IMR-90 (cell line): ENCODE results near the gene FRAS1. TPM values are rescaled to one million over a fixed set of nuclear protein-coding genes. Genes with fewer than 3 reads are reported as not detected.

Source experiments
- ATAC-seq: fragments of 200-7000 bp; cut with Tn5 transposase; 2 replicates; pipeline ENCODE4 v1.9.1; 2020; ENCODE audit warnings: low read depth, mild to moderate bottlenecking, moderate library complexity
- BruUV-seq: library from RNA; stranded (reverse); fragments of 400-500 nt; replicated peaks from 2 replicates; lab custom pipeline; 2021; lab: Mats Ljungman, UMichigan
- CTCF ChIA-PET: fragments of 300-600 bp; formaldehyde crosslinking; extraction: SDS; loops from one replicate; lab custom pipeline; 2021; ENCODE audit warnings: antibody characterized with exemption; lab: Yijun Ruan, JAX
- POLR2A ChIA-PET: fragments of 300-600 bp; sonication (Branson Sonifier 250); formaldehyde crosslinking; loops from one replicate; lab custom pipeline; 2022; ENCODE audit warnings: antibody characterized with exemption; ENCODE audit not compliant: unreplicated experiment; lab: Charles Lee
- DNase-seq: peaks from one replicate; pipeline ENCODE4 v3.0.0; 2013
- H2AFZ ChIP-seq: replicated peaks from 2 replicates; pipeline ENCODE3; 2013; ENCODE audit warnings: low read length, mild to moderate bottlenecking; ENCODE audit not compliant: poor library complexity
- H2AK5ac ChIP-seq: 2 replicates; pipeline ENCODE4 v1.6.1; 2013; ENCODE audit warnings: low read depth, low read length, inconsistent platforms
- H2AK9ac ChIP-seq: replicated peaks from 2 replicates; pipeline ENCODE3; 2013; ENCODE audit warnings: mild to moderate bottlenecking, low read depth, low read length, moderate library complexity; ENCODE audit not compliant: poor library complexity
- H2BK120ac ChIP-seq: 2 replicates; pipeline ENCODE4 v1.6.1; 2013; ENCODE audit warnings: low read depth, low read length, inconsistent platforms
- H2BK15ac ChIP-seq: 3 replicates; pipeline ENCODE4 v1.6.1; 2013; ENCODE audit warnings: low read depth, low read length, inconsistent platforms
- H2BK20ac ChIP-seq: 2 replicates; pipeline ENCODE4 v1.6.1; 2013; ENCODE audit warnings: low read depth, mild to moderate bottlenecking, inconsistent platforms, low read length, moderate library complexity
- H2BK5ac ChIP-seq: 2 replicates; pipeline ENCODE4 v1.6.1; 2013; ENCODE audit warnings: mild to moderate bottlenecking, low read depth, low read length, inconsistent platforms; ENCODE audit not compliant: poor library complexity, severe bottlenecking
- H3K14ac ChIP-seq: replicated peaks from 2 replicates; pipeline ENCODE4 v1.6.1; 2013; ENCODE audit warnings: low read depth, low read length, inconsistent platforms
- H3K18ac ChIP-seq: 2 replicates; pipeline ENCODE4 v1.6.1; 2013; ENCODE audit warnings: low read depth, low read length, control low read depth
- H3K23ac ChIP-seq: 2 replicates; pipeline ENCODE4 v1.6.1; 2013; ENCODE audit warnings: low read depth, low read length, inconsistent platforms
- H3K27ac ChIP-seq: 2 replicates; pipeline ENCODE4 v1.5.1; 2013; ENCODE audit warnings: mild to moderate bottlenecking, control low read depth, low read length; ENCODE audit not compliant: insufficient read depth
- H3K27me3 ChIP-seq: 2 replicates; pipeline ENCODE4 v1.6.1; 2013; ENCODE audit warnings: low read length; ENCODE audit not compliant: control insufficient read depth, insufficient read depth
- H3K36me3 ChIP-seq: 2 replicates; pipeline ENCODE4 v1.6.1; 2013; ENCODE audit warnings: low read length, mixed read lengths; ENCODE audit not compliant: control insufficient read depth, insufficient read depth
- H3K4ac ChIP-seq: 2 replicates; pipeline ENCODE4 v1.6.1; 2013; ENCODE audit warnings: low read depth, low read length, inconsistent platforms
- H3K4me1 ChIP-seq: 2 replicates; pipeline ENCODE4 v1.6.1; 2013; ENCODE audit warnings: low read length, mixed read lengths; ENCODE audit not compliant: control insufficient read depth, insufficient read depth
- H3K4me2 ChIP-seq: 2 replicates; pipeline ENCODE4 v1.6.1; 2013; ENCODE audit warnings: low read depth, mild to moderate bottlenecking, control low read depth, low read length, moderate library complexity
- H3K4me3 ChIP-seq: 2 replicates; pipeline ENCODE4 v1.5.1; 2013; ENCODE audit warnings: low read depth, mild to moderate bottlenecking, control low read depth, low read length, moderate library complexity; ENCODE audit not compliant: insufficient read depth
- H3K56ac ChIP-seq: 2 replicates; pipeline ENCODE4 v1.6.1; 2013; ENCODE audit warnings: low read length, inconsistent platforms; ENCODE audit not compliant: insufficient read depth; ENCODE audit errors: extremely low read depth
- H3K79me1 ChIP-seq, 2 experiments: 2 replicates each; pipeline ENCODE4 v1.6.1; 2013; ENCODE audit warnings: low read length in 2 of 2, inconsistent platforms in 1 of 2, low read depth in 1 of 2
- H3K9ac ChIP-seq: 2 replicates; pipeline ENCODE4 v1.6.1; 2013; ENCODE audit warnings: low read depth, low read length, control low read depth
- H3K9me1 ChIP-seq: 2 replicates; pipeline ENCODE4 v1.6.1; 2013; ENCODE audit warnings: low read length, inconsistent platforms; ENCODE audit not compliant: insufficient read depth
- H3K9me3 ChIP-seq: 2 replicates; pipeline ENCODE4 v1.6.1; 2013; ENCODE audit warnings: low read length; ENCODE audit not compliant: control insufficient read depth, insufficient read depth
- H4K20me1 ChIP-seq: 2 replicates; pipeline ENCODE4 v1.6.1; 2013; ENCODE audit warnings: low read length, inconsistent platforms; ENCODE audit not compliant: insufficient read depth
- H4K5ac ChIP-seq: 2 replicates; pipeline ENCODE4 v1.6.1; 2013; ENCODE audit warnings: mild to moderate bottlenecking, low read depth, low read length, control low read depth
- H4K8ac ChIP-seq, 2 experiments: 2 replicates each; pipeline ENCODE4 v1.6.1; 2013; ENCODE audit warnings: low read depth in 2 of 2, low read length in 2 of 2, control low read depth in 1 of 2, inconsistent platforms in 1 of 2
- H4K91ac ChIP-seq: 2 replicates; pipeline ENCODE4 v1.6.1; 2013; ENCODE audit warnings: low read depth, low read length, inconsistent platforms; ENCODE audit not compliant: insufficient read depth
- CHD1 ChIP-seq: IDR thresholded peaks from 2 replicates; pipeline ENCODE4 v1.6.1; 2012; ENCODE audit warnings: low read depth, low read length, improper control_type of control experiment
- ELK1 ChIP-seq: fragments of 150-350 bp; IDR thresholded peaks from 2 replicates; pipeline ENCODE4 v1.6.1; 2016; ENCODE audit warnings: low read depth, mild to moderate bottlenecking, low read length, moderate library complexity, borderline replicate concordance
- FOS ChIP-seq: fragments of 150-350 bp; IDR thresholded peaks from 2 replicates; pipeline ENCODE4 v1.6.1; 2016; ENCODE audit warnings: low read depth, low read length
- MAFK ChIP-seq: IDR thresholded peaks from 2 replicates; pipeline ENCODE4 v1.6.1; 2012; ENCODE audit warnings: low read depth, low read length, improper control_type of control experiment
- NFE2L2 ChIP-seq: fragments of 150-350 bp; IDR thresholded peaks from 2 replicates; pipeline ENCODE4 v1.6.1; 2016; ENCODE audit warnings: low read depth, mild to moderate bottlenecking, low read length
- RAD21 ChIP-seq: IDR thresholded peaks from 2 replicates; pipeline ENCODE4 v1.6.1; 2012; ENCODE audit warnings: low read length, improper control_type of control experiment
- USF2 ChIP-seq: fragments of 150-350 bp; IDR thresholded peaks from 2 replicates; pipeline ENCODE4 v1.6.1; 2017; ENCODE audit warnings: mild to moderate bottlenecking, antibody characterized with exemption, low read length, low read depth
- dilution Hi-C: fragments of 300-500 bp; cut with HindIII; formaldehyde crosslinking; loops from one replicate; pipeline ENCODE4 v1.14.3; 2018; ENCODE audit warnings: low sequenced_read_pairs; ENCODE audit not compliant: unreplicated experiment
- in situ Hi-C: fragments of 300-500 bp; cut with MboI; formaldehyde crosslinking; loops from 3 replicates; pipeline ENCODE4 v1.14.3; 2019; ENCODE audit warnings: low sequenced_read_pairs, inconsistent platforms, mixed read lengths
- intact Hi-C: fragments of 100-400 bp; cut with micrococcal nuclease; formaldehyde crosslinking; loops from 2 replicates; pipeline ENCODE4 v1.10.0; 2022
- polyA plus RNA-seq, 3 experiments: library from polyadenylated mRNA; depleted of rRNA; stranded (reverse); fragments of >200 nt; gene quantifications; 2 replicates each; pipeline ENCODE4 v1.2.3, GENCODE V29; 2012; ENCODE audit warnings: low replicate concordance in 1 of 3
- total RNA-seq: library from RNA; depleted of rRNA; stranded (reverse); fragments of >200 nt; gene quantifications from 2 replicates; pipeline ENCODE4 v1.2.3, GENCODE V29; 2012

Gene FRAS1
- total and polyA plus RNA-seq, 2 of the 4 experiments (the other 2 are of a cell fraction) = under 0.01 to 0.03 TPM

- Histone ChIP-seq H2AFZ (no peak overlapping the region), H2BK5ac (no peak overlapping the region), H3K56ac (no peak overlapping the region), H2BK15ac (no peak overlapping the region), H2AK9ac (no peak overlapping the region), H2BK120ac (no peak overlapping the region), H3K4me2 (no peak overlapping the region), H3K27me3 (no peaks in the 10 kb centered on the region), H4K8ac (no peak overlapping the region), H3K79me1 (no peaks in the 10 kb centered on the region), H3K14ac (no peak overlapping the region), H3K9ac (no peak overlapping the region), H3K9me3 (no peaks in the 10 kb centered on the region), H3K4me3 (no peak overlapping the region), H3K27ac (no peak overlapping the region), H4K91ac (no peak overlapping the region), H3K36me3 (no peaks in the 10 kb centered on the region), H3K4me1 (no peaks in the 10 kb centered on the region), H3K9me1 (no peaks in the 10 kb centered on the region), H4K5ac (no peak overlapping the region), H3K4ac (no peak overlapping the region), H3K18ac (no peak overlapping the region), H4K20me1 (no peaks in the 10 kb centered on the region), H3K23ac (no peak overlapping the region), H2AK5ac (no peak overlapping the region), H2BK20ac (no peak overlapping the region)
- ChIA-PET CTCF (no interaction called here), POLR2A (no interaction called here)
- no peak for TF ChIP-seq MAFK
- no peak for TF ChIP-seq ELK1
- no peak for TF ChIP-seq USF2
- no peak for TF ChIP-seq NFE2L2
- TF ChIP-seq RAD21 = no peak
- no peak for TF ChIP-seq CHD1
- TF ChIP-seq FOS = no peak
- no peak for DNase-seq
- intact Hi-C loops (no loop called here), in situ Hi-C loops (no loop called here), dilution Hi-C loops (no loop called here)
- BruUV-seq = no TSS peak
- ATAC-seq = no peak
Measured at GRCh38 chr4:78019414-78019813, 37.7 kb upstream of the FRAS1 start.
